ENCODE measurements around the gene G6PC1. TPM values are rescaled to one million over a fixed set of nuclear protein-coding genes. Genes with fewer than 3 reads are reported as not detected.
"Not testable (repeated sequence)": the region's sequence is repeated elsewhere in the genome, so short reads cannot be mapped to it uniquely, and the experiment has no call there.

Gene G6PC1
- total and polyA plus RNA-seq, 2 donors (not counting 1 experiment from before 2014, with no cell fraction given) = not detected

DNA sequence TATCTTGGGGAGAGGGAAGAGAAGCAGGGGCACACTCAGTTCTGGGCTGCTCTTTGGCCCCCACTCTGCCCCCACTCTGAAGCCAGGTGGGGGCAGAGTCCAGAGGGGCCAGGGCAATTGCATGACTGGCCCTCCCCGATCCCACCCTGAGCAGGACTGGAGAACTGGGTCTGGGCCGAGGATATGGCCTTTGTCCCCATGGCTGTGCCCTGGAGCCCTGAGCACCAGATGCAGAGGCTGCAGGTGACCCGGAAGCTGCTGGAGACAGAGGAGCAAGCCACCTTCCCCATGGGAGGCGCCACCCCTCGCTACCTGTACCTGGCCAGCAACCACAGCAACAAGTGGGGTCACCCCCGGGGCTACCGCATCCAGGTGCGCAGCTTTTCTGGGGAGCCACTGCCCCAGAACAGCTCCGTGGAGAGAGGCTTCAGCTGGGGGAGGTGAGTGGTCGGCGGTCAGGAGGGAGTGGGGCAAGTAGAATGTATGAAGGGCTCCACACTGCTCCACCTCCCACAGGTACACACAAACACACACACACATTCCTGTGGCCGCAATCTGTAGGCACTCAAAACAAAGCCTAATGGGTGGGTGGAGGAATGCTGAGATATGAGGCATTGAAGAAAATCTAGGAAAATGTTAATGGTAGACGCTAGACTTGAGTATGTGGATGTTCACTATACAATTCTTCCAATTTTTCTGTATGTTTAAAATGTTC is 28.2 kb upstream of the G6PC1 start:
- 95% methylated on average over 5 of the region's 13 CpGs for WGBS (ENCODE audit: insufficient coverage)
- ATAC-seq (ENCODE audit: low read depth) (no peak), DNase-seq (no peak)
- POLR2A ChIA-PET = no interaction called here
- Histone ChIP-seq H3K4me3 (ENCODE audit: control extremely low read depth in 1 of 5, extremely low read depth in 1 of 5, insufficient read depth in 1 of 5, low read depth in 2 of 5, low read length in 4 of 5) (no peak overlapping the region), H3K27me3 (replicated peaks in 1 of 4; ENCODE audit: control extremely low read depth in 1 of 4, control insufficient read depth in 3 of 4, insufficient read depth in 4 of 4, low read length in 3 of 4) (peaks cover 0 to 11% (median 0%) of the 10 kb centered on the region in 4 experiments), H3K9me3 (ENCODE audit: control extremely low read depth in 1 of 3, control insufficient read depth in 2 of 3, insufficient read depth in 1 of 3, low read length in 2 of 3) (peaks cover 0 to 5% (median 4%) of the 10 kb centered on the region in 3 donors), H3K9ac (ENCODE audit: low read length) (no peak overlapping the region), H3K27ac (ENCODE audit: low read length in 2 of 2) (no peak overlapping the region), H4K20me1 (ENCODE audit: control insufficient read depth, insufficient read depth, low read length, poor library complexity, severe bottlenecking) (no peaks in the 10 kb centered on the region), H3K36me3 (replicated peaks in 1 of 2; ENCODE audit: control extremely low read depth in 1 of 2, control insufficient read depth in 1 of 2, extremely low read depth in 1 of 2, insufficient read depth in 2 of 2, low read length in 1 of 2) (no peaks in the 10 kb centered on the region), H3K4me1 (ENCODE audit: control insufficient read depth in 2 of 2, insufficient read depth in 2 of 2, low read length in 2 of 2) (no peaks in the 10 kb centered on the region), H3K79me2 (ENCODE audit: control insufficient read depth, insufficient read depth, low read length) (no peaks in the 10 kb centered on the region), H2AFZ (ENCODE audit: insufficient read depth, low read depth, low read length, poor library complexity, severe bottlenecking) (no peak overlapping the region), H3K4me2 (replicated peaks; ENCODE audit: low read depth, low read length, poor library complexity, severe bottlenecking) (no peak overlapping the region)
- Mint-ChIP-seq H3K4me1 (no peaks in the 10 kb centered on the region), H3K9me3 (ENCODE audit: insufficient read depth) (no peaks in the 10 kb centered on the region), H3K27me3 (peaks cover 24% of the 10 kb centered on the region), H3K27ac (no peak overlapping the region), H3K4me3 (no peak overlapping the region)
- CTCF ChIA-PET = no interaction called here
- TF ChIP-seq, protein P1, sequence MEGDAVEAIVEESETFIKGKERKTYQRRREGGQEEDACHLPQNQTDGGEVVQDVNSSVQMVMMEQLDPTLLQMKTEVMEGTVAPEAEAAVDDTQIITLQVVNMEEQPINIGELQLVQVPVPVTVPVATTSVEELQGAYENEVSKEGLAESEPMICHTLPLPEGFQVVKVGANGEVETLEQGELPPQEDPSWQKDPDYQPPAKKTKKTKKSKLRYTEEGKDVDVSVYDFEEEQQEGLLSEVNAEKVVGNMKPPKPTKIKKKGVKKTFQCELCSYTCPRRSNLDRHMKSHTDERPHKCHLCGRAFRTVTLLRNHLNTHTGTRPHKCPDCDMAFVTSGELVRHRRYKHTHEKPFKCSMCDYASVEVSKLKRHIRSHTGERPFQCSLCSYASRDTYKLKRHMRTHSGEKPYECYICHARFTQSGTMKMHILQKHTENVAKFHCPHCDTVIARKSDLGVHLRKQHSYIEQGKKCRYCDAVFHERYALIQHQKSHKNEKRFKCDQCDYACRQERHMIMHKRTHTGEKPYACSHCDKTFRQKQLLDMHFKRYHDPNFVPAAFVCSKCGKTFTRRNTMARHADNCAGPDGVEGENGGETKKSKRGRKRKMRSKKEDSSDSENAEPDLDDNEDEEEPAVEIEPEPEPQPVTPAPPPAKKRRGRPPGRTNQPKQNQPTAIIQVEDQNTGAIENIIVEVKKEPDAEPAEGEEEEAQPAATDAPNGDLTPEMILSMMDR (IDR thresholded peaks at IDR 0.05) = no peak
- TF ChIP-seq EZH2 (IDR thresholded peaks at IDR 0.05; ENCODE audit: borderline replicate concordance, insufficient read depth, low read depth, low read length, poor library complexity, severe bottlenecking) = no peak
- intact Hi-C loops (cut with micrococcal nuclease) = no loop called here

DNA sequence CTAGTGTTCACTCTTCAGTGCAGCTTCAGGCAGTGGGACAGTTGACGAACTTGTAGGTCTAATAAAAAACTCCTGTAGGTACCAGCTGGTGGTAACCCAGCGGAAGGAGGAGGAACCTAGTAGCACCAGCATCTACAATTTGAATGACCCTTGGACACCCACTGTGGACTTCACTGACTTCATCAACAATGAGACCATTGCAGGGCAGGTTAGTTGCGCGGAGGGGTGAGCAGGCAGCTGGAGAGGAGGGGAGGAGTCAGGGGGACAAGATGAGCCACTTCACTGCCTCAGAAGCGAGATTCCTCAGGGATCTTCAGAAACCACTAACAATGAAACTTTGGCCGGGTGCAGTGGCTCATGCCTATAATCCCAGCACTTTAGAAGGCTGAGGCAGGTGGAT is 27.3 kb upstream of the G6PC1 start:
- Histone ChIP-seq H3K4me3 (ENCODE audit: control extremely low read depth in 1 of 5, extremely low read depth in 1 of 5, insufficient read depth in 1 of 5, low read depth in 2 of 5, low read length in 4 of 5) (no peak overlapping the region), H3K27me3 (replicated peaks in 1 of 4; ENCODE audit: control extremely low read depth in 1 of 4, control insufficient read depth in 3 of 4, insufficient read depth in 4 of 4, low read length in 3 of 4) (peaks cover 0 to 13% (median 0%) of the 10 kb centered on the region in 4 experiments), H2AFZ (ENCODE audit: insufficient read depth, low read depth, low read length, poor library complexity, severe bottlenecking) (no peak overlapping the region), H3K9ac (ENCODE audit: low read length) (no peak overlapping the region), H3K4me2 (replicated peaks; ENCODE audit: low read depth, low read length, poor library complexity, severe bottlenecking) (no peak overlapping the region), H3K9me3 (ENCODE audit: control extremely low read depth in 1 of 3, control insufficient read depth in 2 of 3, insufficient read depth in 1 of 3, low read length in 2 of 3) (peaks cover 0 to 5% (median 4%) of the 10 kb centered on the region in 3 donors), H4K20me1 (ENCODE audit: control insufficient read depth, insufficient read depth, low read length, poor library complexity, severe bottlenecking) (no peaks in the 10 kb centered on the region), H3K79me2 (ENCODE audit: control insufficient read depth, insufficient read depth, low read length) (no peaks in the 10 kb centered on the region), H3K36me3 (replicated peaks in 1 of 2; ENCODE audit: control extremely low read depth in 1 of 2, control insufficient read depth in 1 of 2, extremely low read depth in 1 of 2, insufficient read depth in 2 of 2, low read length in 1 of 2) (no peaks in the 10 kb centered on the region), H3K4me1 (ENCODE audit: control insufficient read depth in 2 of 2, insufficient read depth in 2 of 2, low read length in 2 of 2) (no peaks in the 10 kb centered on the region), H3K27ac (ENCODE audit: low read length in 2 of 2) (no peak overlapping the region)
- CTCF ChIA-PET = no interaction called here
- TF ChIP-seq EZH2 (IDR thresholded peaks at IDR 0.05; ENCODE audit: borderline replicate concordance, insufficient read depth, low read depth, low read length, poor library complexity, severe bottlenecking) = no peak
- TF ChIP-seq, protein P1 (IDR thresholded peaks at IDR 0.05) = no peak
- DNase-seq (no peak), ATAC-seq (ENCODE audit: low read depth) (no peak)
- no peaks in the 10 kb centered on the region for H3K9me3 Mint-ChIP-seq (ENCODE audit: insufficient read depth)
- H3K4me1 Mint-ChIP-seq = no peaks in the 10 kb centered on the region
- intact Hi-C loops (cut with micrococcal nuclease) = no loop called here
- 90% methylated on average over 4 of the region's 6 CpGs for WGBS (ENCODE audit: insufficient coverage)
- peaks cover 31% of the 10 kb centered on the region for H3K27me3 Mint-ChIP-seq
- POLR2A ChIA-PET = no interaction called here
- no peak overlapping the region for H3K4me3 Mint-ChIP-seq
- H3K27ac Mint-ChIP-seq = no peak overlapping the region

DNA sequence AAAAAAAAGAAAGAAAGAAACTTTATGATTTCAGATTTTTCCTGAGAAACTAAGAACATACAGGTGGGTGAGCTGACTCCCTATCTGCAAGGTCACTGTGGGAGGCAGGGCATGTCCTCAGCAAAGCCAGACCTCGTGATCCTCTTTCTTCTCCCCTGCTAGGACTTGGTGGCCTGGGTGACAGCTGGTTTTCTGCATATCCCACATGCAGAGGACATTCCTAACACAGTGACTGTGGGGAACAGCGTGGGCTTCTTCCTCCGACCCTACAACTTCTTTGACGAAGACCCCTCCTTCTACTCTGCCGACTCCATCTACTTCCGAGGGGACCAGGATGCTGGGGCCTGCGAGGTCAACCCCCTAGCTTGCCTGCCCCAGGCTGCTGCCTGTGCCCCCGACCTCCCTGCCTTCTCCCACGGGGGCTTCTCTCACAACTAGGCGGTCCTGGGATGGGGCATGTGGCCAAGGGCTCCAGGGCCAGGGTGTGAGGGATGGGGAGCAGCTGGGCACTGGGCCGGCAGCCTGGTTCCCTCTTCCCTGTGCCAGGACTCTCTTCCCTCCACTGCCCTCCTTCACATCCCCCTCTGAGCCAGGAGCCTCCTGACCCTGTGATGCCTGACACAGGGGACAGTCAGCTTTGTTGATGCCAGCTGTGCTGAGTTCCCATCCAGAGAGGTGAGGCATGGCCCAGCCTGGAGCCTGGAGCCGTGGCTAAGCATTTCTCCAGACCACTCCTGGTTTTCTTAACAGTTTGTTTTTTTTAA is 26.5 kb upstream of the G6PC1 start:
- not testable (repeated sequence) for H2AFZ ChIP-seq (ENCODE audit: insufficient read depth, low read depth, low read length, poor library complexity, severe bottlenecking)
- 92% methylated on average over 2 of the region's 12 CpGs for WGBS (ENCODE audit: insufficient coverage)

More for the DNA sequence above, 26.5 kb upstream of the G6PC1 start:
- H3K9ac ChIP-seq (ENCODE audit: low read length); DNase-seq; H3K9me3 ChIP-seq (ENCODE audit: control extremely low read depth in 1 of 3, control insufficient read depth in 2 of 3, insufficient read depth in 1 of 3, low read length in 2 of 3); H3K4me3 ChIP-seq (ENCODE audit: control extremely low read depth in 1 of 5, extremely low read depth in 1 of 5, insufficient read depth in 1 of 5, low read depth in 2 of 5, low read length in 4 of 5); H3K4me1 ChIP-seq (ENCODE audit: control insufficient read depth in 2 of 2, insufficient read depth in 2 of 2, low read length in 2 of 2); H3K9me3 Mint-ChIP-seq (ENCODE audit: insufficient read depth); POLR2A ChIA-PET; intact Hi-C loops (cut with micrococcal nuclease); H3K27ac ChIP-seq (ENCODE audit: low read length in 2 of 2); H3K27ac Mint-ChIP-seq; H4K20me1 ChIP-seq (ENCODE audit: control insufficient read depth, insufficient read depth, low read length, poor library complexity, severe bottlenecking); H3K4me2 ChIP-seq (replicated peaks; ENCODE audit: low read depth, low read length, poor library complexity, severe bottlenecking); H3K36me3 ChIP-seq (replicated peaks in 1 of 2; ENCODE audit: control extremely low read depth in 1 of 2, control insufficient read depth in 1 of 2, extremely low read depth in 1 of 2, insufficient read depth in 2 of 2, low read length in 1 of 2); H3K79me2 ChIP-seq (ENCODE audit: control insufficient read depth, insufficient read depth, low read length); CTCF ChIA-PET; H3K4me1 Mint-ChIP-seq; ATAC-seq (ENCODE audit: low read depth); H3K4me3 Mint-ChIP-seq: not testable (repeated sequence)
- H3K27me3 ChIP-seq (replicated peaks in 1 of 4; ENCODE audit: control extremely low read depth in 1 of 4, control insufficient read depth in 3 of 4, insufficient read depth in 4 of 4, low read length in 3 of 4) = peaks cover 0 to 11% (median 0%) of the 10 kb centered on the region in 4 experiments
- H3K27me3 Mint-ChIP-seq = peaks cover 37% of the 10 kb centered on the region
